Astrocyte of the cerebellum (primary cell): ENCODE results near the gene PROSER3.

ENCODE experiments used
- DNase-seq: peaks from one replicate; pipeline ENCODE4 v3.0.0-alpha.2; 2011; ENCODE audit warnings: low read depth
- H3K4me3 ChIP-seq: 2 replicates; pipeline ENCODE4 v1.5.1; 2011; ENCODE audit warnings: mild to moderate bottlenecking, low read depth, low read length, moderate library complexity
- CTCF ChIP-seq: IDR thresholded peaks from 2 replicates; pipeline ENCODE4 v1.5.1; 2012; ENCODE audit warnings: low read length, low read depth, moderate library complexity, mild to moderate bottlenecking; ENCODE audit errors: missing control alignments
- in situ Hi-C: cut with HindIII; loops from 2 replicates; pipeline ENCODE4 v1.10.0; 2017; ENCODE audit warnings: low sequenced_read_pairs

The PROSER3 gene

GRCh38 chr19:35783469-35784434, 25.8 kb downstream of the PROSER3 start:
- TF ChIP-seq CTCF = no peak
- no peak overlapping the region for H3K4me3 ChIP-seq
- in situ Hi-C loops = no loop called here
- no peak for DNase-seq

- DNase-seq = no peak
- TF ChIP-seq CTCF = no peak
- in situ Hi-C loops = no loop called here
- no peak overlapping the region for H3K4me3 ChIP-seq
Observed at GRCh38 chr19:35784503-35785338, 26.7 kb downstream of the PROSER3 start.

GRCh38 chr19:35785339-35785627, 27.3 kb downstream of the PROSER3 start:
- H3K4me3 ChIP-seq = no peak overlapping the region
- DNase-seq = no peak
- TF ChIP-seq CTCF = no peak
- in situ Hi-C loops = no loop called here

GRCh38 chr19:35786299-35787160, 28.6 kb downstream of the PROSER3 start:
- in situ Hi-C loops = no loop called here
- no peak for TF ChIP-seq CTCF
- no peak for DNase-seq
- H3K4me3 ChIP-seq = no peak overlapping the region

GRCh38 chr19:35787227-35787799, 29.3 kb downstream of the PROSER3 start:
- no peak for DNase-seq
- TF ChIP-seq CTCF = no peak
- in situ Hi-C loops = no loop called here

More at GRCh38 chr19:35787227-35787799, 29.3 kb downstream of the PROSER3 start:
- no peak overlapping the region for H3K4me3 ChIP-seq
